ENCODE measurements around the gene CDKL1. TPM values are rescaled to one million over a fixed set of nuclear protein-coding genes. Genes with fewer than 3 reads are reported as not detected.
"Not testable (repeated sequence)": the region's sequence is repeated elsewhere in the genome, so short reads cannot be mapped to it uniquely, and the experiment has no call there.

Gene CDKL1
- total RNA-seq, 1 donor from 2014 or later, result 3.3 TPM

DNA sequence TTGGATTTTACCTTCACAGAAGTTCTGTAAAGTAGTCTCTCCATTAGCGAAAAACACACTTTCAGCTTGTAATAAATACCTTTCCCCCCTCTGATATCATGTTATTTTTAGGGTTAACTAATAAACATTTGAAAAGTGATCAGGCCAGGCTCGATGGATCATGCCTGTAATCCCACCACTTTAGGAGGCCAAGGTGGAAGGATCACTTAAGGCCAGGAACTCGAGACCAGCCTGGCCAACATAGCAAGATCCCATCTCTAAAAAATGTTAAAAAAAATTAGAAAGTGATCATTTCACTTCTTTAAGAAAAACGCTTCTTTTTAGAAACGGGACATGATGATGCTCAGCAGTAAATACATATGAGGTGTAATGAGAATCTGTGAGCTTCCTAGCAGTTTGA is 2.0 kb downstream of the CDKL1 start:
- ATAC-seq, result no peak
- intact Hi-C loops (cut with DNase I), result loop anchor here (5.0 kb wide), 2 partner anchors 57 to 72 kb away; no protein-coding TSS in a partner anchor
- DNase-seq (ENCODE audit: missing footprints), result no peak

DNA sequence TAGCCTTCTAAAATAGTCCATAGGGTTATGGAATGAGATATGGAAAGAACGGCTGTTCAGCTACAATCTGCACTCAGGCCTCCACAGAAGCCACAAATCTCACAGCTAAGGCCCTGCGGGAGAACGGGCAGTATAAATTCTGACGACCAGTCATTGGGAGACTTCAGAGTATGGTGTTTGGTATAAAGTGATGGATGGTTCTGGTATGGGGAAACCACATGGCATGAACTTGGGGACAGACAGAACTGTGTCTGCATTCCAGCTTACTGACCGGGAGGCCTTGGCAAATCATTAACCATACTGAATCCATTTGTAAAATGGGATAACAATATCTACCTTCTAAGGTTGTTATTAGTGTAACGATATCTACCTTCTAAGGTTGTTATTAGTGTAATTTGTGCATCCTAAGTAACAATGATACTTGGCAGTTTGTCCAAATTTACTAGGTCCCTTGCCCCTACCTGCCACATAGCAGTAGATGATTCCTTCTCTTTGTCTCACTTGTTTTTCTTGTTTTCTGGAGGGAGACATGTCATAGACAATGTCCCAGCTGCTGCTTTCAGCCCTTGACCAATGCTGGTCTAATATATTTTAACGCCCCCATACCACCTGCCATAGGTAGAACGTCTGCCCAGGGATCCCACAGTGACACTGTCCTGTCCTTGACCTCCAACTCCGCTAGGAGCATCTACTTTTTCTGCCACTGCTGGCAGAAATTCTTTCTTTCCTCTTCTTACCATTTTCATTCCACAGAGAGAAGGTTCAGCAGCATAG is 6.8 kb downstream of the CDKL1 start:
- intact Hi-C loops (cut with DNase I), result no loop called here
- no peak for DNase-seq (ENCODE audit: missing footprints)

DNA sequence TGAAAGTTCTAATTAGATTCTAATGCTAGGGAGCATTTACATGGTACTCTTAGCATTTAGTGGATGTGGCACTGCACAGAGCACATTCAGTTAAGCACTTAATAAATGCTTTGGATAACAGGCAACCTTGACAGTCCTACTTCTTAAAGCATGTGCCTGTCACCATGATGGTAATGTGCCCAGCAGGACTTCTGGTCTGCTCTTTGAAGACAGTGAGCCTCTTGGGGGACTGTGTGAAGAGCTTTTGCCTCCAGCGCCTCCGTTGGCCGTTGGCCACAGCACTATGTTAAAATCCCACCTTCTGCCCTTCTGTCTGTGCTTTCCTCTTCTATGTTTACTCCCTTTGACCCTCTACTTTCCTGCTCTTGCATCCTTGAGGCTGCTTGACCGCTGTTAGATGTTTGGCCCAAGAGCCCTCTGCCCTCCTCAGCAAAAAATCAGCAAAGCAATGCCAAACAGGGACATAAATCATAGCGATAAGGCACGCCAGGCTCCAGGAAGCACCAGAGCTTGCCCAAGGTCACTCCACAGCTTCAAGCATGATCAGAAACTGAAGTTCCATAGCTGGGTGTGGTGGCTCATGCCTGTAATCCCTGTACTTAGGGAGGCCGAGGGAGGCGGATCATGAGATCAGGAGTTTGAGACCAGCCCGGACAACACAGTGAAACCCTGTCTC is 8.3 kb downstream of the CDKL1 start:
- intact Hi-C loops (cut with DNase I), result no loop called here
- ATAC-seq, result no peak
- no peak for DNase-seq (ENCODE audit: missing footprints)

More for the DNA sequence above, 6.8 kb downstream of the CDKL1 start:
- no peak for ATAC-seq

DNA sequence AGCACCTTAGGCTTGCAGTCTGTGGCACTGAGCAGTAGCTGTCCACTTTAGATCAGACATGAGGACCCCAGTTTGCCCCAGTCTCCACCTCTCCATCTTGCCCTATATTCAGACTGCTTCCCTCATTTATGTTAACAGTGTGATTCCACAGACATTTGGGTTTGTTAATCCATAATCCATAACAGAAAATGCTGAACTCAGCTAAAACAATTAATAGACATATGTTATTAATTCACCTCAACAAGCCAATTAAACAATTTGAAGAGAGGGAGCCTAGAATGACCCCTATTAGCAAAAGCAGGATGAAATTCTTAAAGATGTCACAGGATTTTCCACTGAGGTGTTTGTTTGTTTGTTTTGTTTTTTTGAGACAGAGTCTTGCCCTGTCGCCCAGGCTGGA is 9.1 kb downstream of the CDKL1 start:
- no peak for DNase-seq (ENCODE audit: missing footprints)
- ATAC-seq, result no peak
- intact Hi-C loops (cut with DNase I), result no loop called here

DNA sequence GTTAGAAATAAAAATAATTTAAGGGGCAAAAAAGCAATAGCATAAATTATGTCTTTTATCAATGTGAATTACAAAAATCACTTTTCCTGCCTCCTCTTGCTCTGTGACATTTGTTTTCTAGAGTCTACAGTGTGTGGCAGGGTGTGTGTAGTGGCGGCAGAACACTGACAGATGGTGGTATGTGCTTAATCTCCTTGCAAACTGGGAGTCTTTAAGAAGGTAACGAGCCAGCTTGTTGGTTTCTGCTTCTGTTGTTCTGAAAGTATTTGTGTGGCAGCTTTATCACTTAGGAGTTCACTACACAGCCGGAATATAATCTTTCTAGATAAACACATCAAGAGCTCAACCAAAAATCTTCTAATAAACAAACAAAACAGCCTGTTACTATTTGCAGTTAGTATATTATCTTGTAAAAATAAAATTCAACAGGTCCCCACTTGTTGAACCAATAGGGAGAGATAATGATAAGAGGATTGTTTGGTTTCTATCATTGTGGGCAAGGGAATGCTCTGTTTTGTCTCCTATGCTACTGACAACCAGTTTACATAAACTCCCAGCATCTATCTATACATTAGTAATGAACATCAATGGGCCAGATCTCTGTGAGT is 13.0 kb downstream of the CDKL1 start:
- intact Hi-C loops (cut with DNase I), result no loop called here
- ATAC-seq (no peak), DNase-seq (ENCODE audit: missing footprints) (no peak)

DNA sequence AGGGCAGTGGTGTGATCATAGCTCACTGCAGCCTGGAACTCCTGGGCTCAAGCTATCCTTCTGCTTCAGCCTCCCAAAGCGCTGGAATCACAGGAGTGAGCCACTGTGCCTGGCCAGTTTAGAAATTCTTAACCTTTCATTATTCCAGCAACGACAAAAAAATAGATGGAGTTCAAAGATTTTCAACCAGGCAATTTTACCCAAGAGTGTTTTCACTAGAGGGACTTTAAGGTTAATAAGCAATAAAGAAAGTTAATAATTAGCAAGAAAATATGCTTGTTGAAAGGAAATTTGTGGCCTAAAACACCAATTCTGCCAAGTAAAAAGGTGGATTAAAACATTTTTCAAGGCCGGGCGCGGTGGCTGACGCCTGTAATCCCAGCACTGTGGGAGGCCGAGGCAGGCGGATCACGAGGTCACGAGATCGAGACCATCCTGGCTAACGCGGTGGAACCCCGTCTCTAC is 14.8 kb downstream of the CDKL1 start:
- DNase-seq (ENCODE audit: missing footprints) (no peak), ATAC-seq (no peak)
- intact Hi-C loops (cut with DNase I), result no loop called here

DNA sequence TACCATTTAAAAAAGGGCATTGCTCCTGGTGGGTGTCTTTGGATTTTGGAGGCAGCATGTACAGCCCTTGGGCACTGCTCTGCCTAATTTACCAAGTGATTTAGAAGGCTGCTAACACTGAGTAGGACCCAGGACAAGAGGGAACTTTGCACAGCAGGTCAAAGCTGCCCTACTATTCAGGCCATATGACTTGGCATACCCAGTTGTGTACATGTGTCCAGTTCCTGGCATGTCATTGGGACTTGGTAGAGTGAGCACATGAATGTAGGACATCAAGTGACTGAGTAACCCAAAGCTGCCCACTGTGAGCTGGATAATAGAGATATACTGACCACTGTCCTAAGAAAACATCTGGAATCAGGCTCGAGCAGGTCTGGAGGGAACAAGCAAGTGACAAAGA is 15.7 kb downstream of the CDKL1 start:
- intact Hi-C loops (cut with DNase I), result no loop called here
- no peak for ATAC-seq

DNA sequence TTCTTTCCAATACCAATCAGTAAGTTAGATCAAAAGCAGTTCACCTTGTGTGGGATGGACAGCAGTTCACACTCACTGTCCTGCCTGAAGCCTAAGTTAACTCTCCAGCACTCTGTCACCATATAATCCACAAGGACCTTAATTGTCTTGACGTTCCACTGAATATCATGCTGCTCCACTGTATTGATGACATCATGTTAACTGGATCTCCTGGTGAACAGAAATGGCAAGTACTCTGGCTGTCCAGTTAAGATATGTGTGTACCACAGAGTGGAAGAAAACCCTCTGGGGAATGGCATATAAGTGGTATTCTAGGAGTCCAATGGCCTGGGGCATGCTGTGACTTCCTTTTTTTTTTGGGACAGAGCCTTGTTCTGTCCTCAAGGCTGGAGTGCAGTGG is 16.2 kb downstream of the CDKL1 start:
- intact Hi-C loops (cut with DNase I), result no loop called here

More for the DNA sequence above, 15.7 kb downstream of the CDKL1 start:
- no peak for DNase-seq (ENCODE audit: missing footprints)

DNA sequence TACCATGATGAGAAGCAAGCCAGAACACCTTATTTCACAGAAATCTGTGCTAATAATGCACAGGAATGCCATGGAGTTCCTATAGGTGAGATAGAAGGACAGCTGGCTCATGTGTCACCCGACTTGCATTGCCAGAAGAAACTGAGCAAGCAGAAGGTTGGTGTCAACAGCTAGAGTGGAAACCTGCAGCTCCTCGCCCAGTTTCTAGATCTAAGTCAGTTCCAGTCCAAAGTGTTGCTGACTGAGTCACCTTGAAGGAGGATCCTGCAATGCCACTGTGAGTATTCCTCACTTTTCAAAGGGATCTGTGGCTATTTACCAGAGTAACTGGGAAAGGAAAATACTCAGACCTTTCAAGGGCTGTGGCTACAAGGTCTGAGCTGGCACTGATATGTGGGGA is 17.1 kb downstream of the CDKL1 start:
- intact Hi-C loops (cut with DNase I), result no loop called here
- ATAC-seq (no peak), DNase-seq (ENCODE audit: missing footprints) (no peak)

More for the DNA sequence above, 16.2 kb downstream of the CDKL1 start:
- DNase-seq (ENCODE audit: missing footprints), result no peak
- no peak for ATAC-seq

DNA sequence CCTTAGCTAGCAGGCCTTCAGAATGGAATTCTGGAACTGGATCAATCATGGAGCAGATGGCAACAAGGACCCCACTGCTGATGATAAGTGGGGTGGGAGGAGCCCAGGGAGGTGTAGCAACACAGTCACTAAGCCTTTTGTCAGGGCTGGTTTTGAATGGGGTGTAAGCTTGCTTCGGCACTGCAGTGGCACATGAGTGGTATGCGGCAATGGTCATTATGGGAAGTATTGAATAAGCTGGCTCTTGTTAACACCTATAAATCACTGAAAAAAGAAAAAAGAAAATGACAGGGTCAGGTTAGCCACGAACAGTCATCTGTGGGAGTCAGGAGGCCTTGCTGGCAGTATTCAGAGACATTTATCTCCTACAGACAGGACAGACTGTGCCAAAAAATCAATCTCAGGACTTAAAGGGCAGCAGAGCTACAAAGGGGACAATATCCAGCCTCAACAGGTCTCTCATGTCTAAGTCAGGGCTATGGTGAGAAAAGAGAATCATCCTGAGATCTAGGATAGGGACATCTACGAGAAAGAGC is 19.1 kb downstream of the CDKL1 start:
- no peak for DNase-seq (ENCODE audit: missing footprints)
- no peak for ATAC-seq
- intact Hi-C loops (cut with DNase I), result no loop called here

DNA sequence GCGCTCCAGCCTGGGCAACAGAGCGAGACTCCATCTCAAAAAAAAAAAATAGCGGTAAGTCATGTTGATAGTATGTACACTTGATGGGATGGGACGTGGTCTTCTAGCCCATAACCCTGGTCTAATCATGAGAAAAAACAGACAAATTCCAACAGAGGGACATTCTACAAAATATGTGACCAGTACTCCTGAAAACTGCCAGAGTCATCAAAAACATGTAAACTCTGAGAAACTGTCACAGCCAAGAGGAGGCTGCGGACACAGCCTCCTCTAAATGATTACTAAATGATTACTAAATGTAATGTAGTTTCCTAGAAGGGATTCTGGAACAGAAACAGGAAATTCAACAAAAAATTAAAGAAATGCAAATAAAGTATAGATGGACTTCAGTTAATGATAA is 20.9 kb downstream of the CDKL1 start:
- ATAC-seq, result no peak
- no peak for DNase-seq (ENCODE audit: missing footprints)
- intact Hi-C loops (cut with DNase I), result no loop called here

DNA sequence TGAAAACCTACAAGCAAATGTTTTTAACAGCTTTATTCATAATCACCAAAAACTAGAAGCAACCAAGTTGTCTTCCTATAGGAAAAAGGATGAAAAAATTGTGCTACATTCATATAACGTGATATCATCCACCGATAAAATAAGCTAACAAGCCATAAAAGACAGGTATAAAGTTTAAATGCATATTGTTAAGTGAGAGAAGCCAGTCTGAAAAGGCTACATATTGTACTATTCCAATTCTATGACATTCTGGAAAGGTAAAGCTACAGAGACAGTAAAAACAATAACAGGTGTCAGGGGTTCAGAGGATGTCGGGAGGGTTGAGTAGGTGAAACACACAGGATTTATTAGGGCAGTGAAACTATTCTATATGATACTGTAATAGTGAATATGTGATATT is 22.7 kb downstream of the CDKL1 start:
- ATAC-seq, result no peak
- no peak for DNase-seq (ENCODE audit: missing footprints)
- intact Hi-C loops (cut with DNase I), result no loop called here

DNA sequence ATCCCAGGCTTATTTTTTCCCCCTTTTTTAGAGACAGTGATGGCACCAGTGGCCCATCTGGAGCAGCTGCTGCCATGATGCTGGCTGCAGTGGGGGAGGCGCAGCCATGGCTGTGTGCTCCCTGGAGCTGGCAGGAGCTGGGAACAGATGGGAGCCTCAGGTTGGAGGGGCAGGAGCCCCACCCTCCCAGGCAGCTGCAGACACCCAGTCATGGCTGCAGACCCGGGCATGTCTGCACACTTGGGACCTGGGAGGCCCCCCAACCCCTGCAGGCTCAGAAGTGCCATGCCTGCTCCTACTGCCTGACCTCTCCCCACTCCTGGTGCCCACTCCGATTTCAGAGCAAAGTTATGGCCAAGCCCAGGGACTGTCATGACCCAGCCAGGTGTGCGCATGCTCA is 25.1 kb downstream of the CDKL1 start:
- intact Hi-C loops (cut with DNase I), result no loop called here
- DNase-seq (ENCODE audit: missing footprints), result no peak
- no peak for ATAC-seq

DNA sequence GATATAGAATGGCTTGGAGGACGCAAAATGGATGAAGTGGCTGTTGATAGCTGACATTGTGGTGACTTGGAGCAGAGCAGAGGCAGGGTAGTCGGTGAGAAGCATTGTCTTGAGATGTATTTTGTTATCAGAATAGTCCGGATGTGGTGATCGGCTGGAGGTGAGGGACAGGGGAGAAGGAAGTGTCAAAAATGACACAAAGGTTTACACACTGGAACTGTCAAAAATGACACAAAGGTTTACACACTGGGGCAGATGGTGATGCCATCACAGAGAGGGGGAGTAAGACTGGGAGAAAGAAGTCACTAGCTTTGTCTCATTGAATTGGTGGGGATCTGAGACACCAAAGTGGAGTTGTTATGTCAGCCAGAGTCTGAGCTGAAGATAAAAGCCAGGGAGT is 30.1 kb downstream of the CDKL1 start:
- intact Hi-C loops (cut with DNase I), result no loop called here
- DNase-seq (ENCODE audit: missing footprints), result no peak
- no peak for ATAC-seq

DNA sequence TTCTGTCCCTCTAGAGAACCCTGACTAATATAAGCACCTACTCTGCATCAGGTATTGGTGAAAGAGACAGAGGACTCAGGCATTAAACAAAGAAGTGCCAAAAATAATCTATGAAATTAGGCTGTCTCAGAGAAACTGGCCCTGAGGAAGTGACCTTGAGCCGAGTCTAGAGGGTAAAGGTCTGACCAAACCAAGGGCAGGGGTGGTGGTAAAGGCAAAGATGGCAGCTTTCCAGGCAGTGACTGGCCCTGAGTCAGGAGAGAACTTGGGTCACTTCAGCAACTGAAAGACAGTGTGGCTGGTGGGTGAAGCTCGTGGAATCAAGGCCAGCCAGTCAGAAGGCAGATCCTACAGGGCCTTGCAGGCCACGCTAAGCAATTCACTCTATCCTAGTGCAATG is 30.6 kb downstream of the CDKL1 start:
- DNase-seq (ENCODE audit: missing footprints), result no peak
- no peak for ATAC-seq
- intact Hi-C loops (cut with DNase I), result no loop called here

DNA sequence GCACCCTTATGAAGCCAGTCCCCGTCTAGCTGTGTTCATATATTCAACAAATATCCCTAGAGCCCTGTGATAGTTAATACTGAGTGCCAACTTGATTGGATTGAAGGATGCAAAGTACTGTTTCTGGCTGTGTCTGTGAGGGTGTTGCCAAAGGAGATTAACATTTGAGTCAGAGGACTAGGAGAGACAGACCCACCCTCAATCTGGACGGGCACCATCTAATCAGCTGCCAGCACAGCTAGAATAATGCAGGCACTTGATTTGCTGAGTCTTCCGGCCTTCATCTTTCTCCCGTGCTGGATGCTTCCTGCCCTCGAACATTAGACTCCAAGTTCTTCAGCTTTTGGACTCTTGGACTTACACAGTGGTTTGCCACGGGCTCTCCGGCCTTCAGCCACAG is 31.1 kb downstream of the CDKL1 start:
- ATAC-seq; intact Hi-C loops (cut with DNase I); DNase-seq (ENCODE audit: missing footprints): not testable (repeated sequence)

DNA sequence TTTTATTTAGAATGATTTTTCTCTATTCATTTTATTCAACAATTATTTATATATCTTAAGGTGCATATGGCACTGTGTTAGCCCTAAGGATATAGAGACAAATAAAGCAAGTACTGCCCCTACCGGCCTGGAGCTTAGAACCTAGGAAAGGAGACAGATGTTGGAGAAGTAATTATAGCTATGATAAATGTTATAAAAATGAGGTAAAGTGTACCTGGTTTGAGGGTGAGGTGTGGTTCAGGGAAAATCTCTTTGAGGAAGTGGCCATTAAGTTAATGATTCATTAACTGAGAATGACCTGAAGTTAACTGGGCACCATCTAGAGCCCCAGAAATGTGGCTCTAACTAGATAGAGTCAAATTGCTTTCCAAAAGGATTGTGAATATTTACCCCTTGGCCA is 31.9 kb downstream of the CDKL1 start:
- DNase-seq (ENCODE audit: missing footprints) (no peak), ATAC-seq (no peak)
- intact Hi-C loops (cut with DNase I), result no loop called here

DNA sequence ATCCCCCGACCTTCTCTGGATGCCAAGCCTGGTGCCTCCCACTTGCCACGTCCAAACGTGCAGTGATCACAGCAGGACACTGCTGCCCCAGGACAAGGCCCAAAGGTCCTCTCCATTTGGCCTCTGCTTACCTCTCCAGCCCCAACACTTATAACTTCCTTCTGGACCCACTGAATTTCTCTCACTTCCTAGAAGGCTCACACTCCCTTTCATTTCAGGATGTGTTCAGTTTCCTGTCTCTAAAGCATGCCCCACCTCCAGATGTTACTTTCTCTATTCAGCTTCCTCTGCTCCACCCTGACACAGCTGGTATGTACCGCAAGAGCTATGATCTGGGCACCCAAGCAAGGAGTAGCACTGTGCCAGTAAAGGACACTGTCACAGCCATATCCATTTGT is 33.0 kb downstream of the CDKL1 start:
- DNase-seq (ENCODE audit: missing footprints), result no peak
- peak; percentile 79 for ATAC-seq
- intact Hi-C loops (cut with DNase I), result no loop called here

DNA sequence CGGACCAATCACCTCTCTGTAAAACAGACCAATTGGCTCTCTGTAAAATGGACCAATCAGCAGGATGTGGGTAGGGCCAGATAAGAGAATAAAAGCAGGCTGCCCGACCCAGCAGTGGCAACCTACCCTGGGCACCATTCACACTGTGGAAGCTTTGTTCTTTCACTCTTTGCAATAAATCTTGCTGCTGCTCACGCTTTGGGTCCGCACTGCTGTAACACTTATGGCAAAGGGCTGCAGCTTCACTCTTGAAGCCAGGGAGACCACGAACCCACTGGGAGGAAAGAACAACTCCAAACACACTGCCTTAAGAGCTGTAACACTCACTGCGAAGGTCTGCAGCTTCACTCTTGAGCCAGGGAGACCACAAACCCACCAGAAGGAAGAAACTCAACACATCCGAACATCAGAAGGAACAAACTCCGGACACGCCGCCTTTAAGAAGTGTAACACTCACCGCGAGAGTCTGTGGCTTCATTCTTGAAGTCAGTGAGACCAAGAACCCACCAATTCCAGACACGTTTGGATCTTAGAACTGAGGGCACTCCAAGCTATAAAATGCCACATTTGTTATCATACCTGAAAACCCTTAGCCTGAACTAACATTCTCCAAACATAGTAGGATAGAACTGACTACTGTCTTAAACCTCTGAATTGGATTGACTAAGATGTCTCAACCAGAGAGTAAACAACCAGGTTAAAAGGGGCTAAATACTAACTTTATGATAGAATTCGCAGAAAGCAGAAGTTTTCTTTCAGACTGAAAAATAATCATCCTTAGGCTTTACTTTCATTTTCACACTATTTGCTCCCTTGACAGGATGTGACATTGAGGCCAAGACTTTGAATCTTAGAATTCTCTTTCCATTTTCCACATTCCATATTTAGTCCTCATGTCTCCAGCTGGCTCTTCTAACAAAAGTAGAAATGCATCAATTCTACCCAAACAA is 33.6 kb downstream of the CDKL1 start:
- DNase-seq (ENCODE audit: missing footprints), result no peak
- intact Hi-C loops (cut with DNase I), result no loop called here
- ATAC-seq, result no peak
